Stimulated activated naive B cell treated with anti-CD40 and anti-IgM and Interleukin-4, amounts not matched to agents 10 μg/mL and 1 μg/mL and 100 μg/mL, for 72 hours (primary cell): ENCODE data around the gene PIMREG.

Experiments used
- ATAC-seq, 2 donors: fragments of 150-1000 bp; cut with Tn5 transposase; replicated peaks; 2 replicates each; pipeline ENCODE4 v1.10.0; 2021; ENCODE audit warnings: moderate library complexity in 1 of 2
- DNase-seq: peaks from one replicate; pipeline ENCODE4 v3.0.0; 2021
- H3K27ac Mint-ChIP-seq: one replicate; pipeline ENCODE4 v1.8.0; 2022; ENCODE audit warnings: mild to moderate bottlenecking, mixed read lengths
- H3K27me3 Mint-ChIP-seq, 2 donors: one replicate each; pipeline ENCODE4 v1.8.0; 2022; ENCODE audit warnings: mixed read lengths in 2 of 2
- H3K36me3 Mint-ChIP-seq, 2 donors: one replicate each; pipeline ENCODE4 v1.8.0; 2022; ENCODE audit warnings: mixed read lengths in 2 of 2, mild to moderate bottlenecking in 1 of 2
- H3K4me1 Mint-ChIP-seq, 2 donors: one replicate each; pipeline ENCODE4 v1.8.0; 2022; ENCODE audit warnings: mixed read lengths in 2 of 2, mild to moderate bottlenecking in 1 of 2
- H3K4me3 Mint-ChIP-seq, 2 donors: one replicate each; pipeline ENCODE4 v1.8.0; 2022; ENCODE audit warnings: mild to moderate bottlenecking in 2 of 2, mixed read lengths in 2 of 2, moderate library complexity in 1 of 2
- H3K9me3 Mint-ChIP-seq, 2 donors: one replicate each; pipeline ENCODE4 v1.8.0; 2022; ENCODE audit warnings: mixed read lengths in 2 of 2, mild to moderate bottlenecking in 1 of 2

Gene PIMREG

DNA sequence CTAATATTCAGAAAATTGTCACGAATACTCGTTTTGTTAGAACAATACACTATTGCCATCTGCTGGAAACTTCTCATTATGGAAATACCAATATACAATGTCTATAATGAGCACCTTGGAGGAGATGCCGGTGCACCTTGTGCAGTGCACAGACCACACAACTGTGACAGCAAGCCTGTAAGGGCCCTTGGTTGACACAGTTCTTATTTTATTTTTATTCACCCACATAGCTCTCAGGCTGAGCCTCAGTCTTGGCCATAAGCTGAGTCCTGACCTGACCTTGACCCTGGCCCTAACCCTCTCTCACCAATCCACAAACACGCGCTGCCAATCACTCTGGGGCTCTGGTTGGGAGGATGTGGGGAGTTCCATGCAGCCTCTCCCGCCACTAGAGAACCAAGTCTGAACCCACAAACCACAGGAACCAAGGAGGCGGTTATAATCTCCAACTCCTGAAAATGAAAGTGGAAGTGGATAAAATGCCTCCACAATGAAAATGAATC is 16.9 kb upstream of the PIMREG start:
- peak; percentile 19 for DNase-seq
- Mint-ChIP-seq H3K27ac (peak overlapping the region; percentile 63), H3K27me3 (peaks cover 11 to 29% of the 10 kb centered on the region in 2 donors), H3K4me3 (peak overlapping the region in 1 of 2 donors; percentile 28), H3K9me3 (peaks cover 4 to 11% of the 10 kb centered on the region in 2 donors), H3K36me3 (peaks cover 7 to 8% of the 10 kb centered on the region in 2 donors), H3K4me1 (peaks cover 7 to 16% of the 10 kb centered on the region in 2 donors)
- peak; percentile 73 to 88 for ATAC-seq

- no peak overlapping the region for H3K27ac Mint-ChIP-seq
- peaks cover 7 to 16% of the 10 kb centered on the region in 2 donors for H3K4me1 Mint-ChIP-seq
- ATAC-seq (no peak), DNase-seq (no peak)
- peaks cover 7 to 8% of the 10 kb centered on the region in 2 donors for H3K36me3 Mint-ChIP-seq
- H3K4me3 Mint-ChIP-seq = no peak overlapping the region
- peaks cover 14 to 20% of the 10 kb centered on the region in 2 donors for H3K27me3 Mint-ChIP-seq
- H3K9me3 Mint-ChIP-seq = peaks cover 4 to 11% of the 10 kb centered on the region in 2 donors
Observed at GRCh38 chr17:6428207-6428965, 15.9 kb upstream of the PIMREG start.

GRCh38 chr17:6429266-6429665 is 15.0 kb upstream of the PIMREG start:
- ATAC-seq (no peak), DNase-seq (no peak)
- H3K27me3 Mint-ChIP-seq = peaks cover 17 to 22% of the 10 kb centered on the region in 2 donors
- peaks cover 7 to 16% of the 10 kb centered on the region in 2 donors for H3K4me1 Mint-ChIP-seq
- H3K4me3 Mint-ChIP-seq = no peak overlapping the region
- H3K27ac Mint-ChIP-seq = no peak overlapping the region
- H3K36me3 Mint-ChIP-seq = peaks cover 7 to 8% of the 10 kb centered on the region in 2 donors
- H3K9me3 Mint-ChIP-seq = peaks cover 4 to 11% of the 10 kb centered on the region in 2 donors

DNA sequence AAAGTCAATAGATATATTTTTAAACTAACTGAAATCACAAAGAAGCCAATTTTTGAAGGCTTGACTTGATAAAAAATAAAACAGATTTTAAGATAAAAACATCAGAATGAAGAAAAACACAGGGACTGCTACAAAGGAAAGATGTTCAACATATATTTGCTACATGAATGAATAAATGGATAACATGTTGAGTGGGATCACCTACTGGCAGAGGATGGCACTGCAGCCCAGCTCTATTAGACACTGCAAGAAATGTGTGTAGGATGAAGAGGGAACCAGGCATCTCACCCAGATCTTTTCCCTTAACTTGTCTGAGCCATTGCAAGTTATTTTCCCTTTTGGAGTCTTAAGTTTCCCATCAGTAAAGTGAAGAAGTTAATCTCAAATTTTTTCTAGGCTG is 13.5 kb upstream of the PIMREG start:
- no peak for DNase-seq
- Mint-ChIP-seq H3K27ac (no peak overlapping the region), H3K27me3 (peaks cover 17 to 22% of the 10 kb centered on the region in 2 donors), H3K4me1 (peaks cover 7 to 16% of the 10 kb centered on the region in 2 donors), H3K4me3 (no peak overlapping the region), H3K36me3 (peaks cover 7 to 8% of the 10 kb centered on the region in 2 donors), H3K9me3 (peaks cover 4 to 11% of the 10 kb centered on the region in 2 donors)
- ATAC-seq = no peak

- peaks cover 2 to 6% of the 10 kb centered on the region in 2 donors for H3K36me3 Mint-ChIP-seq
- ATAC-seq = no peak
- no peak within 1 kb of the TSS for H3K4me3 Mint-ChIP-seq
- no peak for DNase-seq
- H3K9me3 Mint-ChIP-seq = peaks cover 4 to 7% of the 10 kb centered on the region in 2 donors
- H3K4me1 Mint-ChIP-seq = peaks cover 0 to 2% of the 10 kb centered on the region in 2 donors
- H3K27me3 Mint-ChIP-seq = peaks cover 39 to 40% of the 10 kb centered on the region in 2 donors
- H3K27ac Mint-ChIP-seq = no peak within 1 kb of the TSS
Observed at GRCh38 chr17:6435051-6435450, 9.2 kb upstream of the PIMREG start, which contains the start of gene AIPL1. TSS of gene AIPL1 (minus strand) at chr17:6435121. CDS start at chr17:6435104, 17 bp downstream.

GRCh38 chr17:6435968-6436367 is 8.3 kb upstream of the PIMREG start:
- Mint-ChIP-seq H3K4me3 (no peak overlapping the region), H3K27me3 (peaks cover 39 to 43% of the 10 kb centered on the region in 2 donors), H3K36me3 (peaks cover 0 to 6% of the 10 kb centered on the region in 2 donors), H3K27ac (no peak overlapping the region), H3K9me3 (peaks cover 4 to 7% of the 10 kb centered on the region in 2 donors), H3K4me1 (peaks cover 0 to 2% of the 10 kb centered on the region in 2 donors)
- peak; percentile 35 for DNase-seq
- peak; percentile 94 to 99 for ATAC-seq

DNA sequence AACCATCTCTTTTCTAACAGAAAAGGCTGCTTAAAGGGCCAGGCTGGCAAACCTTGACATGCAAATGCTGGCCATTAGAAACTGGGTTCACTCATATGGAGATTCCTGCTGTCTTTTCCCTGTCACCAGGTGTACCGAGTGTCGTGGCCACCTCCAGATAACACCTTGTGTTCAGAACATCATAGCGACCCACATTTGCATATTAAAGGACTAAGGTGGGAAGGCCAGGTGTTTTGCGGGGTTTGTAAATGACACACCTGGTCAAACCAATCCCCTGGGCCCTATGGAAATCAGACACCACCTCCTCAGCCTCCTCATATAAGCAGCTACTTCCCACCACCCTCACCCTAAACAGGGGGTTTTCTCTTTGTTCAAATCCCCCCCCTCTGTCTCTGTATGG is 6.8 kb upstream of the PIMREG start:
- DNase-seq = no peak
- ATAC-seq = no peak
- Mint-ChIP-seq H3K36me3 (no peaks in the 10 kb centered on the region), H3K4me3 (no peak overlapping the region), H3K27me3 (peaks cover 35 to 39% of the 10 kb centered on the region in 2 donors), H3K27ac (no peak overlapping the region), H3K9me3 (no peaks in the 10 kb centered on the region), H3K4me1 (peaks cover 0 to 2% of the 10 kb centered on the region in 2 donors)

DNA sequence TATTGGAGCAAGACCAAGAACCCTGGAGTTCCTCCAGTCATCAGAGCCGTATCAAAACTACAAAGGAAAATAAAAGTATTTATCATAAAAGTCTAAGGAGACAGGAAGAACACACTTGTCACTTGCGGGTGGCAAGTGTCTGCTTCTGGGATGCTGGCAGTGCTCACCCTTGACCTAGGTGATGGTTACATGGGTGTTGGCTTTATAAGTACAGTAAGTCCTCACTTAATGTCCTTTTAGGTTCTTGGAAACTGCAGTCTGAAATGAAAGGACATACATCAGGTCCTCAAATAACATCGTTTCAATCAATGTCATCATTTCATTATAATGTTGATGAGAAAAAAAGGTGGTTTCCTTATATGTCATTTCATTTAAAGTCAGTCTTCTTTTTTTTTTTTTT is 6.3 kb upstream of the PIMREG start:
- Mint-ChIP-seq H3K4me3 (no peak overlapping the region), H3K27me3 (peaks cover 35 to 37% of the 10 kb centered on the region in 2 donors), H3K27ac (no peak overlapping the region), H3K36me3 (no peaks in the 10 kb centered on the region), H3K4me1 (peaks cover 0 to 2% of the 10 kb centered on the region in 2 donors), H3K9me3 (no peaks in the 10 kb centered on the region)
- DNase-seq = no peak
- no peak for ATAC-seq

GRCh38 chr17:6439951-6440350 is 4.3 kb upstream of the PIMREG start:
- Mint-ChIP-seq H3K9me3 (no peaks in the 10 kb centered on the region), H3K27me3 (peaks cover 27% of the 10 kb centered on the region in 2 donors), H3K4me3 (no peak overlapping the region), H3K4me1 (peaks cover 6 to 8% of the 10 kb centered on the region in 2 donors), H3K36me3 (peaks cover 0 to 1% of the 10 kb centered on the region in 2 donors), H3K27ac (no peak overlapping the region)
- DNase-seq (no peak), ATAC-seq (no peak)

- H3K27me3 Mint-ChIP-seq = peaks cover 12 to 13% of the 10 kb centered on the region in 2 donors
- no peaks in the 10 kb centered on the region for H3K9me3 Mint-ChIP-seq
- peaks cover 0 to 1% of the 10 kb centered on the region in 2 donors for H3K36me3 Mint-ChIP-seq
- H3K4me3 Mint-ChIP-seq = peak overlapping the region in 1 of 2 donors; percentile 89
- peaks cover 6% of the 10 kb centered on the region in 2 donors for H3K4me1 Mint-ChIP-seq
- no peak overlapping the region for H3K27ac Mint-ChIP-seq
- DNase-seq = no peak
- no peak for ATAC-seq
Observed at GRCh38 chr17:6442775-6443174, 1.5 kb upstream of the PIMREG start.

- peak overlapping the region; percentile 93 for H3K27ac Mint-ChIP-seq
Observed at GRCh38 chr17:6444571-6445335, 498 bp downstream of the PIMREG start.

GRCh38 chr17:6446516-6447100 is 2.4 kb downstream of the PIMREG start:
- no peak overlapping the region for H3K4me3 Mint-ChIP-seq
- no peaks in the 10 kb centered on the region for H3K27me3 Mint-ChIP-seq
- H3K4me1 Mint-ChIP-seq = peaks cover 14 to 23% of the 10 kb centered on the region in 2 donors
- H3K27ac Mint-ChIP-seq = no peak overlapping the region
- no peak for ATAC-seq
- no peak for DNase-seq
- no peaks in the 10 kb centered on the region for H3K9me3 Mint-ChIP-seq
- H3K36me3 Mint-ChIP-seq = peaks cover 0 to 1% of the 10 kb centered on the region in 2 donors

More at GRCh38 chr17:6444571-6445335, 498 bp downstream of the PIMREG start:
- H3K4me1 Mint-ChIP-seq = peaks cover 6% of the 10 kb centered on the region in 2 donors
- H3K27me3 Mint-ChIP-seq = peaks cover under 1 to 6% of the 10 kb centered on the region in 2 donors
- no peaks in the 10 kb centered on the region for H3K9me3 Mint-ChIP-seq
- no peak for ATAC-seq
- DNase-seq = no peak
- H3K4me3 Mint-ChIP-seq = peak overlapping the region; percentile 89
- peaks cover 0 to 1% of the 10 kb centered on the region in 2 donors for H3K36me3 Mint-ChIP-seq

DNA sequence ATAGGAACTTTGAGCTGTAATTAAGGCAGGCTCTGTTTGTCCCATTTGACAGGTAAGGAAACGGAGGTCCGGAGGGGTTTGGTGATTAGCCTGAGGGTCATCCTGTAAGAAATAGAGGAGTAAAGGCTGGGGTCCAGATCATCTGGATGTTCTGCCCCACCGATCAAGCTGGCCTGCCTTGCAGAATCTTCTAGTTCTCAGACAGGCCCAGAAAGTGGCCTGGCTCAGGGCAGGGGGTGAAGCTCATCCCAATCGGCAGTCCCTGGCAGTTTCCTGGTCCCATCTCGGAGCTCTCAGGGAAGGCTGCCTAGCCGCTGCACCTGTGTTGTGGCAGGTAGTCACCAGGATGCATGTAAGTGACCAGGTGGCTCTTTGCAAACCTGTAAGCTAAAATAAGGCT is 4.2 kb downstream of the PIMREG start:
- Mint-ChIP-seq H3K27ac (no peak overlapping the region), H3K4me3 (no peak overlapping the region), H3K36me3 (peaks cover 0 to 1% of the 10 kb centered on the region in 2 donors), H3K27me3 (no peaks in the 10 kb centered on the region), H3K9me3 (no peaks in the 10 kb centered on the region), H3K4me1 (peaks cover 19 to 40% of the 10 kb centered on the region in 2 donors)
- no peak for DNase-seq
- no peak for ATAC-seq

GRCh38 chr17:6449307-6449706 is 5.1 kb downstream of the PIMREG start:
- Mint-ChIP-seq H3K4me3 (no peak overlapping the region), H3K27me3 (no peaks in the 10 kb centered on the region), H3K9me3 (no peaks in the 10 kb centered on the region), H3K27ac (no peak overlapping the region), H3K36me3 (peaks cover 0 to under 1% of the 10 kb centered on the region in 2 donors), H3K4me1 (peaks cover 21 to 45% of the 10 kb centered on the region in 2 donors)
- ATAC-seq = no peak
- DNase-seq = no peak
